Endodermal cell (in vitro differentiated cells): Measurements from ENCODE around the gene WFDC10A. TPM values are rescaled to one million over a fixed set of nuclear protein-coding genes. Genes with fewer than 3 reads are reported as not detected.

Experiments used
- DNase-seq: peaks from one replicate; pipeline ENCODE4 v3.0.0-alpha.2; 2017
- H3K27ac ChIP-seq: 2 replicates; pipeline ENCODE4 v1.5.1; 2013; ENCODE audit warnings: mild to moderate bottlenecking, low read depth, low read length, moderate library complexity
- H3K27me3 ChIP-seq: 2 replicates; pipeline ENCODE4 v1.6.1; 2013; ENCODE audit warnings: mild to moderate bottlenecking, low read length, moderate library complexity; ENCODE audit not compliant: insufficient read depth, control insufficient read depth, poor library complexity, severe bottlenecking
- H3K36me3 ChIP-seq: 2 replicates; pipeline ENCODE4 v1.7.0; 2013; ENCODE audit warnings: mild to moderate bottlenecking, low read length, moderate library complexity; ENCODE audit not compliant: control insufficient read depth, insufficient read depth
- H3K4me1 ChIP-seq: one replicate; pipeline ENCODE4 v1.7.0; 2013; ENCODE audit warnings: low read length; ENCODE audit not compliant: control insufficient read depth, insufficient read depth
- H3K4me3 ChIP-seq: 2 replicates; pipeline ENCODE4 v1.5.1; 2013; ENCODE audit warnings: mild to moderate bottlenecking, low read length, moderate library complexity
- H3K9ac ChIP-seq: 2 replicates; pipeline ENCODE4 v1.6.1; 2013; ENCODE audit warnings: mild to moderate bottlenecking, low read length, moderate library complexity; ENCODE audit not compliant: poor library complexity, severe bottlenecking; ENCODE audit errors: extremely low read depth
- H3K9me3 ChIP-seq: 2 replicates; pipeline ENCODE4 v1.6.1; 2013; ENCODE audit warnings: mild to moderate bottlenecking, low read length, moderate library complexity; ENCODE audit not compliant: control insufficient read depth
- H3K27ac Mint-ChIP-seq: 2 replicates; pipeline ENCODE4 v1.8.0; 2020; ENCODE audit warnings: mixed read lengths
- H3K27me3 Mint-ChIP-seq: 2 replicates; pipeline ENCODE4 v1.8.0; 2021; ENCODE audit warnings: mild to moderate bottlenecking, mixed read lengths; ENCODE audit not compliant: insufficient read depth
- H3K36me3 Mint-ChIP-seq: 2 replicates; pipeline ENCODE4 v1.8.0; 2020; ENCODE audit warnings: low read depth, mixed read lengths
- H3K4me1 Mint-ChIP-seq: 2 replicates; pipeline ENCODE4 v1.8.0; 2020; ENCODE audit warnings: mixed read lengths
- H3K4me3 Mint-ChIP-seq: 2 replicates; pipeline ENCODE4 v1.8.0; 2020; ENCODE audit warnings: mild to moderate bottlenecking, moderate library complexity, mixed read lengths
- H3K9me3 Mint-ChIP-seq: 2 replicates; pipeline ENCODE4 v1.8.0; 2020; ENCODE audit warnings: mild to moderate bottlenecking, mixed read lengths
- CTCF ChIP-seq: fragments of 200-600 bp; sonication (generic); conservative IDR thresholded peaks from 2 replicates; pipeline ENCODE4 v1.5.0; 2021; ENCODE audit warnings: antibody characterized with exemption, mild to moderate bottlenecking
- whole genome bisulfite sequencing, 2 experiments: methylation state at CpG; one replicate each; pipeline versions ENCODE4 v1.1.5 to v1.1.7; 2013; ENCODE audit warnings: missing lambda C conversion rate in 2 of 2, mixed read lengths in 1 of 2; ENCODE audit not compliant: insufficient coverage in 1 of 2, insufficient read length in 1 of 2; 5-methylcytosine and 5-hydroxymethylcytosine counted together
- total RNA-seq, 2 donors: library from RNA; stranded (reverse); fragmentation: NEBNext Ultra II Directional in 1 of 2; extraction: Animal tissue kit (Norgen Biotek cat#: 25700) in 1 of 2; gene quantifications; 2 replicates in 1 of 2; 3 replicates in 1 of 2; pipeline ENCODE4 v1.2.1, GENCODE V29; 2021

The WFDC10A gene
- total RNA-seq, 2 donors from 2014 or later, result not detected

DNA sequence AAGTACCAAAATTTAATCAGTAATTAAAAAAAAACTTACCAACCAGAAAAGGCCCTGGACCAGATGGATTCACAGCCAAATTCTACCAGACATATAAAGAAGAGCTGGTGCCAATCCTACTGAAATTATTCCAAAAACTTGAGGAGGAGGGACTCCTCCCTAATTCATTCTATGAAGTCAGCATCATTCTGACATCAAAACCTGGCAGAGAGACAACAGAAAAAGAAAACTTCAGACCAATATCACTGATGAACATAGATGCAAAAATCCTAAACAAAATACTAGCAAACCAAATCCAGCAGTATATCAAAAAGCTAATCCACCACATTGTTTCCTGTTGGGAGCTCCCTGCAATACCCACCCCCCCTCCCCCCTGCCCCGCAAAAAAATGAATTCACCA, 40.6 kb downstream of the WFDC10A start, which contains the start of gene WFDC11:
Gene WFDC11 (minus strand): TSS at position 101 of the 400 bp plus-strand sequence. CDS start 19,639 bp downstream, outside the sequence.
- peaks cover 14% of the 10 kb centered on the region for H3K9me3 ChIP-seq
- no peaks in the 10 kb centered on the region for H3K27me3 Mint-ChIP-seq
- no peaks in the 10 kb centered on the region for H3K36me3 ChIP-seq
- peaks cover 28% of the 10 kb centered on the region for H3K9me3 Mint-ChIP-seq
- 83% methylated on average over 1 of the region's 1 CpG; no CpG with 5 or more reads in 1 of the 2 experiments for WGBS, 2 experiments
- H3K4me1 Mint-ChIP-seq, result no peaks in the 10 kb centered on the region
- peaks cover 3% of the 10 kb centered on the region for H3K36me3 Mint-ChIP-seq
- H3K4me1 ChIP-seq, result no peaks in the 10 kb centered on the region
- no peak for TF ChIP-seq CTCF
- no peak within 1 kb of the TSS for H3K4me3 ChIP-seq
- H3K27ac Mint-ChIP-seq, result no peak within 1 kb of the TSS
- no peak within 1 kb of the TSS for H3K9ac ChIP-seq
- H3K4me3 Mint-ChIP-seq, result no peak within 1 kb of the TSS
- no peaks in the 10 kb centered on the region for H3K27me3 ChIP-seq
- DNase-seq, result no peak
- H3K27ac ChIP-seq, result no peak within 1 kb of the TSS

- H3K9me3 ChIP-seq, result peaks cover 23% of the 10 kb centered on the region
- no peak for DNase-seq
- no peak overlapping the region for H3K27ac ChIP-seq
- H3K4me3 ChIP-seq, result no peak overlapping the region
- Mint-ChIP-seq H3K27me3 (no peaks in the 10 kb centered on the region), H3K36me3 (no peaks in the 10 kb centered on the region), H3K4me3 (no peak overlapping the region), H3K27ac (no peak overlapping the region), H3K9me3 (peaks cover 27% of the 10 kb centered on the region), H3K4me1 (no peaks in the 10 kb centered on the region)
- H3K27me3 ChIP-seq, result no peaks in the 10 kb centered on the region
- no peak overlapping the region for H3K9ac ChIP-seq
- TF ChIP-seq CTCF, result no peak
- no peaks in the 10 kb centered on the region for H3K4me1 ChIP-seq
- no peaks in the 10 kb centered on the region for H3K36me3 ChIP-seq
Measured at GRCh38 chr20:45672765-45673164, 43.2 kb downstream of the WFDC10A start.

DNA sequence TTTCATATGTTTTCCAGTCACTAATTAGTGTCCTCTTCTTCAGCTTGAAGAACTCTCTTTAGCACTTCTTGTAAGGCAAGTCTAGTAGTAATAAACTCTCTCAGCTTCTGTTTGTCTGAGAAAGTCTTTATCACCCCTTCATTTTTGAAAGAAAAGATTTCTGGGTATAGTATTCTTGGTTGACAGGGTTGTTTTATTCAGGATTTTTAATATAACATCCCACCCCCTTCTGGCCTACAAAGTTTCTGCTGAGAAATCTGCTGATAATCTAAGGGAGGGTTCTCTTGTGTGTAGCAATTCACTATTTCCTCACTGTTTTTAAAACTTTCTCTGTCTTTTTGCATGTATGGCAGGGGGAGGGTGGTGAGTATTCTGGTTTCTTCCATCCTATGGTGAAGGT, 50.1 kb downstream of the WFDC10A start:
- H3K27ac ChIP-seq, result no peak overlapping the region
- peak overlapping the region; percentile 40 for H3K4me3 ChIP-seq
- H3K36me3 ChIP-seq, result no peaks in the 10 kb centered on the region
- peaks cover 11% of the 10 kb centered on the region for H3K4me1 Mint-ChIP-seq
- H3K9me3 Mint-ChIP-seq, result peaks cover 45% of the 10 kb centered on the region
- no peak overlapping the region for H3K4me3 Mint-ChIP-seq
- no peaks in the 10 kb centered on the region for H3K4me1 ChIP-seq
- DNase-seq, result no peak
- H3K9me3 ChIP-seq, result peaks cover 41% of the 10 kb centered on the region
- no peak overlapping the region for H3K9ac ChIP-seq
- H3K27me3 ChIP-seq, result no peaks in the 10 kb centered on the region
- H3K27ac Mint-ChIP-seq, result no peak overlapping the region
- peaks cover 3% of the 10 kb centered on the region for H3K27me3 Mint-ChIP-seq
- H3K36me3 Mint-ChIP-seq, result no peaks in the 10 kb centered on the region
- TF ChIP-seq CTCF, result no peak

Other genes with a start within 250 kb of the WFDC10A start
- 10 to 100 TPM; 63.2 to 69.1 TPM for gene DBNDD2, start 221.4 kb upstream of the WFDC10A start, total RNA-seq
- gene PIGT, start 213.6 kb upstream of the WFDC10A start, total RNA-seq, result 10 to 100 TPM; 83.3 to 90.1 TPM
- gene WFDC2, start 160.0 kb upstream of the WFDC10A start, total RNA-seq, result 100 to 1,000 TPM; 304 to 580 TPM
- gene SPINT3, start 114.1 kb upstream of the WFDC10A start, total RNA-seq, result not detected
- gene WFDC6, start 90.3 kb upstream of the WFDC10A start, total RNA-seq, result not detected
- gene EPPIN, start 82.3 kb upstream of the WFDC10A start, total RNA-seq, result under 1 TPM in 1 of 2 donors, not detected in 1; 0.18 TPM
- gene WFDC8, start 50.5 kb upstream of the WFDC10A start, total RNA-seq, result not detected
- gene WFDC9, start 1.5 kb downstream of the WFDC10A start, total RNA-seq, result not detected
- gene WFDC11, start 40.5 kb downstream of the WFDC10A start, total RNA-seq, result not detected
- not detected for gene WFDC13, start 72.3 kb downstream of the WFDC10A start, total RNA-seq
- gene WFDC10B, start 75.3 kb downstream of the WFDC10A start, total RNA-seq, result not detected
- gene SPINT4, start 92.6 kb downstream of the WFDC10A start, total RNA-seq, result not detected
- under 1 TPM in 1 of 2 donors, not detected in 1; 0.66 TPM for gene WFDC3, start 162.1 kb downstream of the WFDC10A start, total RNA-seq
- 10 to 100 TPM; 31.5 to 36.1 TPM for gene DNTTIP1, start 162.2 kb downstream of the WFDC10A start, total RNA-seq
- 100 to 1,000 TPM; 139 to 216 TPM for gene UBE2C, start 182.9 kb downstream of the WFDC10A start, total RNA-seq
- gene TNNC2, start 197.6 kb downstream of the WFDC10A start, total RNA-seq, result under 1 TPM in 1 of 2 donors, not detected in 1; 0.51 TPM
- 10 to 100 TPM; 18.0 to 18.8 TPM for gene SNX21, start 204.1 kb downstream of the WFDC10A start, total RNA-seq
- gene ACOT8, start 227.7 kb downstream of the WFDC10A start, total RNA-seq, result 10 to 100 TPM; 24.3 to 27.9 TPM
- gene ZSWIM3, start 227.9 kb downstream of the WFDC10A start, total RNA-seq, result 1 to 10 TPM; 2.1 to 4.6 TPM